ENCODE data around the gene DPYD. TPM values are rescaled to one million over a fixed set of nuclear protein-coding genes. Genes with fewer than 3 reads are reported as not detected.

Gene DPYD
- total RNA-seq, 1 experiment from 2014 or later: 12.8 TPM

GRCh38 chr1:97677702-97678101 is 243.1 kb downstream of the DPYD start:
- peak; percentile 96 for ATAC-seq
- H3K27me3 ChIP-seq (ENCODE audit: low read length): no peaks in the 10 kb centered on the region
- no peaks in the 10 kb centered on the region for H3K9me2 ChIP-seq (replicated peaks; ENCODE audit: low read length)

GRCh38 chr1:97674517-97674916 is 246.3 kb downstream of the DPYD start:
- ChIA-PET CTCF (no interaction called here), POLR2A (ENCODE audit: unreplicated experiment) (no interaction called here)
- no peaks in the 10 kb centered on the region for H3K36me3 ChIP-seq (ENCODE audit: low read depth, low read length)
- no peaks in the 10 kb centered on the region for H3K9me2 ChIP-seq (replicated peaks; ENCODE audit: low read length)
- intact Hi-C loops (cut with micrococcal nuclease): no loop called here
- peaks cover 13% of the 10 kb centered on the region for H3K4me1 ChIP-seq (ENCODE audit: insufficient read depth, low read length)
- no peaks in the 10 kb centered on the region for H3K27me3 ChIP-seq (ENCODE audit: low read length)
- H3K27ac ChIP-seq (ENCODE audit: low read length): no peak overlapping the region
- TF ChIP-seq EZH2phosphoT487 (IDR thresholded peaks at IDR 0.05; ENCODE audit: borderline replicate concordance, low read length) (no peak), CTCF (conservative IDR thresholded peaks at IDR 0.05; ENCODE audit: low read depth, low read length) (no peak), EZH2 (IDR thresholded peaks at IDR 0.05; ENCODE audit: low read length, unreplicated experiment) (no peak)
- H2AFZ ChIP-seq (ENCODE audit: low read length): no peak overlapping the region
- H3F3A ChIP-seq (ENCODE audit: low read length, unreplicated experiment): no peaks in the 10 kb centered on the region
- no peak overlapping the region for H3K4me3 ChIP-seq (ENCODE audit: low read length)
- no peak for DNase-seq
- BruUV-seq (replicated peaks): no TSS peak
- H4K20me1 ChIP-seq (ENCODE audit: low read length): no peaks in the 10 kb centered on the region
- H3K4me2 ChIP-seq (ENCODE audit: low read length): no peak overlapping the region
- ATAC-seq: no peak
- no peak overlapping the region for H3K9ac ChIP-seq (ENCODE audit: low read length)
- H3K9me3 ChIP-seq (ENCODE audit: low read length): no peaks in the 10 kb centered on the region
- H3K79me2 ChIP-seq (ENCODE audit: low read length): no peaks in the 10 kb centered on the region

More at GRCh38 chr1:97677702-97678101, 243.1 kb downstream of the DPYD start:
- no peaks in the 10 kb centered on the region for H3K36me3 ChIP-seq (ENCODE audit: low read depth, low read length)
- H3K79me2 ChIP-seq (ENCODE audit: low read length): no peaks in the 10 kb centered on the region
- H3K9me3 ChIP-seq (ENCODE audit: low read length): no peaks in the 10 kb centered on the region
- TF ChIP-seq EZH2phosphoT487 (IDR thresholded peaks at IDR 0.05; ENCODE audit: borderline replicate concordance, low read length) (no peak), EZH2 (IDR thresholded peaks at IDR 0.05; ENCODE audit: low read length, unreplicated experiment) (no peak), CTCF (conservative IDR thresholded peaks at IDR 0.05; ENCODE audit: low read depth, low read length) (no peak)
- ChIA-PET CTCF (no interaction called here), POLR2A (ENCODE audit: unreplicated experiment) (no interaction called here)
- H3K9ac ChIP-seq (ENCODE audit: low read length): no peak overlapping the region
- H3K4me1 ChIP-seq (ENCODE audit: insufficient read depth, low read length): peaks cover 13% of the 10 kb centered on the region
- no TSS peak for BruUV-seq (replicated peaks)
- no peaks in the 10 kb centered on the region for H4K20me1 ChIP-seq (ENCODE audit: low read length)
- H3K4me3 ChIP-seq (ENCODE audit: low read length): no peak overlapping the region
- intact Hi-C loops (cut with micrococcal nuclease): no loop called here
- H3K4me2 ChIP-seq (ENCODE audit: low read length): peak overlapping the region; percentile 49; the same call in 1 of the 2 replicates
- 0 out of 2 replicates have a peak overlapping the region, but pooled peaks have one; percentile 5 for H3K27ac ChIP-seq (ENCODE audit: low read length)
- peak; percentile 62 for DNase-seq
- no peaks in the 10 kb centered on the region for H3F3A ChIP-seq (ENCODE audit: low read length, unreplicated experiment)
- peak overlapping the region; percentile 54; the same call in 1 of the 2 replicates for H2AFZ ChIP-seq (ENCODE audit: low read length)

GRCh38 chr1:97668945-97669344 is 251.9 kb downstream of the DPYD start:
- Histone ChIP-seq H3K4me2 (ENCODE audit: low read length) (no peak overlapping the region), H3K4me1 (ENCODE audit: insufficient read depth, low read length) (peaks cover 7% of the 10 kb centered on the region; the same call in 1 of the 2 replicates), H3K9ac (ENCODE audit: low read length) (no peak overlapping the region), H3K4me3 (ENCODE audit: low read length) (no peak overlapping the region), H2AFZ (ENCODE audit: low read length) (no peak overlapping the region), H3K9me2 (replicated peaks; ENCODE audit: low read length) (no peaks in the 10 kb centered on the region), H4K20me1 (ENCODE audit: low read length) (no peaks in the 10 kb centered on the region), H3F3A (ENCODE audit: low read length, unreplicated experiment) (no peaks in the 10 kb centered on the region), H3K27me3 (ENCODE audit: low read length) (no peaks in the 10 kb centered on the region), H3K9me3 (ENCODE audit: low read length) (no peaks in the 10 kb centered on the region), H3K79me2 (ENCODE audit: low read length) (no peaks in the 10 kb centered on the region), H3K27ac (ENCODE audit: low read length) (no peak overlapping the region), H3K36me3 (ENCODE audit: low read depth, low read length) (no peaks in the 10 kb centered on the region)
- POLR2A ChIA-PET (ENCODE audit: unreplicated experiment): interaction anchor here (0.7 kb wide), 1 partner anchor 48 kb away, joined by 4 read pairs; no protein-coding TSS in a partner anchor
- intact Hi-C loops (cut with micrococcal nuclease): loop anchor here (1.0 to 5.0 kb wide), 6 partner anchors 109 to 799 kb away; no protein-coding TSS in a partner anchor
- CTCF ChIA-PET: no interaction called here
- ATAC-seq (peak; percentile 91), DNase-seq (peak; percentile 64)
- BruUV-seq (replicated peaks): no TSS peak
- TF ChIP-seq EZH2phosphoT487 (IDR thresholded peaks at IDR 0.05; ENCODE audit: borderline replicate concordance, low read length) (no peak), CTCF (conservative IDR thresholded peaks at IDR 0.05; ENCODE audit: low read depth, low read length) (peak; percentile 76)

All from PC-3 (cell line).